CD14-positive monocyte (primary cell): ENCODE results near the gene MSL1. TPM values are rescaled to one million over a fixed set of nuclear protein-coding genes. Genes with fewer than 3 reads are reported as not detected.

Source experiments
- DNase-seq, 3 donors: peaks; one replicate each; pipeline ENCODE4 v3.0.0-alpha.2; 2011 to 2022
- H2AFZ ChIP-seq: 2 replicates; pipeline ENCODE4 v1.6.0; 2012; ENCODE audit warnings: mild to moderate bottlenecking, low read depth, low read length, inconsistent platforms; ENCODE audit not compliant: insufficient read depth, poor library complexity, severe bottlenecking
- H3K27ac ChIP-seq, 2 donors: 1 replicate in 1 of 2; 2 replicates in 1 of 2; pipeline ENCODE4 v1.5.1; 2012 to 2013; ENCODE audit warnings: low read length in 2 of 2, control low read depth in 1 of 2, inconsistent platforms in 1 of 2, low read depth in 1 of 2, mild to moderate bottlenecking in 1 of 2
- H3K27me3 ChIP-seq, 2 donors: one replicate each; pipeline versions ENCODE4 v1.6.0 to v1.6.1; 2011 to 2013; ENCODE audit warnings: low read length in 2 of 2; ENCODE audit not compliant: control insufficient read depth in 2 of 2, insufficient read depth in 2 of 2
- H3K36me3 ChIP-seq, 2 donors: replicated peaks in 1 of 2; 1 replicate in 1 of 2; 2 replicates in 1 of 2; pipeline versions ENCODE4 v1.5.1 to v1.6.1; 2012 to 2013; ENCODE audit warnings: low read length in 2 of 2, control low read depth in 1 of 2, inconsistent platforms in 1 of 2, mild to moderate bottlenecking in 1 of 2; ENCODE audit not compliant: insufficient read depth in 2 of 2, control insufficient read depth in 1 of 2
- H3K4me1 ChIP-seq, 2 donors: 1 replicate in 1 of 2; 2 replicates in 1 of 2; pipeline versions ENCODE4 v1.5.1 to v1.6.1; 2012 to 2013; ENCODE audit warnings: low read length in 2 of 2, control low read depth in 1 of 2, inconsistent platforms in 1 of 2, mild to moderate bottlenecking in 1 of 2, moderate library complexity in 1 of 2; ENCODE audit not compliant: insufficient read depth in 2 of 2, control insufficient read depth in 1 of 2
- H3K4me2 ChIP-seq: replicated peaks from 2 replicates; pipeline ENCODE3; 2012; ENCODE audit warnings: low read length, moderate library complexity, mild to moderate bottlenecking; ENCODE audit not compliant: poor library complexity, severe bottlenecking; ENCODE audit errors: extremely low read depth
- H3K4me3 ChIP-seq, 3 experiments: fragments of 200-600 bp in 1 of 3; sonication (generic) in 1 of 3; replicated peaks in 1 of 3; 1 replicate in 2 of 3; 2 replicates in 1 of 3; pipeline ENCODE4 v1.5.1; 2011 to 2013; ENCODE audit warnings: low read length in 3 of 3, mild to moderate bottlenecking in 3 of 3, control low read depth in 2 of 3, low read depth in 2 of 3, inconsistent platforms in 1 of 3, moderate library complexity in 1 of 3
- H3K79me2 ChIP-seq: 2 replicates; pipeline ENCODE4 v1.6.0; 2012; ENCODE audit warnings: mild to moderate bottlenecking, control low read depth, inconsistent platforms, low read length, moderate library complexity; ENCODE audit not compliant: insufficient read depth
- H3K9ac ChIP-seq: 2 replicates; pipeline ENCODE4 v1.6.0; 2017; ENCODE audit warnings: low read length, mild to moderate bottlenecking; ENCODE audit not compliant: insufficient read depth, poor library complexity, severe bottlenecking
- H3K9me3 ChIP-seq, 2 donors: replicated peaks in 1 of 2; 1 replicate in 1 of 2; 2 replicates in 1 of 2; pipeline versions ENCODE4 v1.5.1 to v1.6.1; 2012 to 2013; ENCODE audit warnings: low read length in 2 of 2, control low read depth in 1 of 2; ENCODE audit not compliant: control insufficient read depth in 1 of 2, insufficient read depth in 1 of 2
- H4K20me1 ChIP-seq: 2 replicates; pipeline ENCODE4 v1.6.0; 2012; ENCODE audit warnings: mild to moderate bottlenecking, low read length, control low read depth, moderate library complexity; ENCODE audit not compliant: insufficient read depth
- H3K27ac Mint-ChIP-seq, 7 donors: one replicate each; pipeline ENCODE4 v1.8.0; 2020; ENCODE audit warnings: mild to moderate bottlenecking in 7 of 7, mixed read lengths in 7 of 7, moderate library complexity in 6 of 7, inconsistent platforms in 2 of 7
- H3K27me3 Mint-ChIP-seq, 3 donors: one replicate each; pipeline ENCODE4 v1.8.0; 2021 to 2022; ENCODE audit warnings: low read depth in 3 of 3, mild to moderate bottlenecking in 3 of 3, mixed read lengths in 3 of 3, moderate library complexity in 3 of 3, inconsistent platforms in 1 of 3
- H3K36me3 Mint-ChIP-seq, 2 donors: one replicate each; pipeline ENCODE4 v1.8.0; 2020; ENCODE audit warnings: mixed read lengths in 2 of 2, inconsistent platforms in 1 of 2, mild to moderate bottlenecking in 1 of 2
- H3K4me1 Mint-ChIP-seq: one replicate; pipeline ENCODE4 v1.8.0; 2020; ENCODE audit warnings: mild to moderate bottlenecking, mixed read lengths
- H3K4me3 Mint-ChIP-seq, 2 donors: one replicate each; pipeline ENCODE4 v1.8.0; 2020; ENCODE audit warnings: mild to moderate bottlenecking in 2 of 2, mixed read lengths in 2 of 2, moderate library complexity in 1 of 2
- H3K9me3 Mint-ChIP-seq, 7 donors: one replicate each; pipeline ENCODE4 v1.8.0; 2020 to 2022; ENCODE audit warnings: mixed read lengths in 7 of 7, mild to moderate bottlenecking in 6 of 7, moderate library complexity in 6 of 7, inconsistent platforms in 2 of 7
- WGBS: methylation state at CpG from one replicate; pipeline ENCODE4 v1.1.5; 2013; ENCODE audit warnings: missing lambda C conversion rate; ENCODE audit not compliant: insufficient coverage; 5-methylcytosine and 5-hydroxymethylcytosine counted together
- intact Hi-C, 2 donors: fragments of 100-400 bp; cut with micrococcal nuclease; formaldehyde crosslinking; loops; one replicate each; pipeline versions ENCODE4 v1.15.0 to v1.15.1; 2023
- polyA plus RNA-seq, 3 donors: library from polyadenylated mRNA; depleted of rRNA in 1 of 3; unstranded in 2 of 3; stranded (reverse) in 1 of 3; fragments of 300-500 nt in 2 of 3; fragments of >200 nt in 1 of 3; fragmentation: Illumina TruSeq in 2 of 3; gene quantifications; 1 replicate in 2 of 3; 2 replicates in 1 of 3; pipeline ENCODE4 v1.2.3, GENCODE V29; 2012 to 2021
- TF ChIP-seq, protein P1 (sequence below): fragments of 200-600 bp; IDR thresholded peaks from one replicate; pipeline ENCODE4 v1.8.0; 2022; ENCODE audit warnings: antibody characterized with exemption, mild to moderate bottlenecking

Gene MSL1
- polyA plus RNA-seq, 3 donors = 10.0 to 89.2 (median 11.4) TPM

DNA sequence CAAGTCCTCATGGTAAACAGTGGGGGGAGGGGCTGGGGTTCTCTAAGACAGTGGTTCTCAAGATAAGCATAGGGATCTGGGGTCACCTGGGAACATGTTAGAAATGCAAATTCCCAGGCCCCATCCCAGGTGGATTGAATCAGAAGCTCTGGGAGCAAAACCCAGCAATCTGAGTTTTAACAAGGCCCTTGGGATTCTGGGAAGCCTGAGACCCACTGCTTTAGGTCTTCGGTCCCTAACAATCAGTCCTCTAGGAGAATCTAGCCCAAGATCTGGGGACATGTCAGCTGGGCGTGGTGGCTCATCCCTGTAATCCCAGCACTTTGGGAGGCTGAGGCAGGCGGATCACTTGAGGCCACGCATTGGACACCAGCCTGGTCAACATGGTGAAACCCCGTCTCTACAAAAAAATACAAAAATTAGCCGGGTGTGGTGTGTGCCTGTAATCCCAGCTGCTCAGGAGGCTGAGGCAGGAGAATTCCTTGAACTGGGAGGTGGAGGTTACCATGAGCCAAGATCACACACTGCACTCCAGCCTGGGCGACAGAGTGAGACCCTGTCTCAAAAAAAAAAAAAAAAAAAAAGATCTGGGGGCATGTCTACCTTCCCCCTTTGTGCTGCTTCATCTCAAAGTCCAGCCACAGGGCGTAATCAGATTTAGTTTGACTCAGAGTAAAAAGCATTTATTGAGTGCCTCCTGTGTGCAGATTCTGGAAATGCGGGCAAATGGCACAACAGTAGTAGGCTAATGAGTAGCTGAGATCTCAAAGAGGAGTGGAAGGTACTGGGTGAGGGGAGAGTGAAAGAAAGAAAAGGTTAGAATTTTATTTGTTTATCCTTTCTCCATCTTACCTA lies 12.6 kb upstream of the MSL1 start:
- Mint-ChIP-seq H3K27ac (peak overlapping the region; percentile 94 to 97 (median 96)), H3K27me3 (peaks cover 0 to 9% (median 0%) of the 10 kb centered on the region in 3 donors), H3K9me3 (peaks cover 0 to 3% (median 0%) of the 10 kb centered on the region in 7 donors), H3K36me3 (no peaks in the 10 kb centered on the region), H3K4me3 (no peak overlapping the region), H3K4me1 (peaks cover 91% of the 10 kb centered on the region)
- Histone ChIP-seq H3K79me2 (no peaks in the 10 kb centered on the region), H3K27me3 (no peaks in the 10 kb centered on the region), H3K9ac (no peak overlapping the region), H3K36me3 (no peaks in the 10 kb centered on the region), H2AFZ (no peak overlapping the region), H3K4me2 (no peak overlapping the region), H3K4me1 (peaks cover 64 to 75% of the 10 kb centered on the region in 2 donors), H3K9me3 (no peaks in the 10 kb centered on the region), H3K4me3 (no peak overlapping the region), H3K27ac (peak overlapping the region; percentile 79 to 92), H4K20me1 (no peaks in the 10 kb centered on the region)
- intact Hi-C loops = loop anchor here in 1 of 2 donors (1.0 kb wide), 1 partner anchor 10 kb away; no protein-coding TSS in a partner anchor
- WGBS = 100% methylated on average over 4 of the region's 9 CpGs
- peak in 1 of 3 donors; percentile 47 for DNase-seq
- TF ChIP-seq, protein P1, sequence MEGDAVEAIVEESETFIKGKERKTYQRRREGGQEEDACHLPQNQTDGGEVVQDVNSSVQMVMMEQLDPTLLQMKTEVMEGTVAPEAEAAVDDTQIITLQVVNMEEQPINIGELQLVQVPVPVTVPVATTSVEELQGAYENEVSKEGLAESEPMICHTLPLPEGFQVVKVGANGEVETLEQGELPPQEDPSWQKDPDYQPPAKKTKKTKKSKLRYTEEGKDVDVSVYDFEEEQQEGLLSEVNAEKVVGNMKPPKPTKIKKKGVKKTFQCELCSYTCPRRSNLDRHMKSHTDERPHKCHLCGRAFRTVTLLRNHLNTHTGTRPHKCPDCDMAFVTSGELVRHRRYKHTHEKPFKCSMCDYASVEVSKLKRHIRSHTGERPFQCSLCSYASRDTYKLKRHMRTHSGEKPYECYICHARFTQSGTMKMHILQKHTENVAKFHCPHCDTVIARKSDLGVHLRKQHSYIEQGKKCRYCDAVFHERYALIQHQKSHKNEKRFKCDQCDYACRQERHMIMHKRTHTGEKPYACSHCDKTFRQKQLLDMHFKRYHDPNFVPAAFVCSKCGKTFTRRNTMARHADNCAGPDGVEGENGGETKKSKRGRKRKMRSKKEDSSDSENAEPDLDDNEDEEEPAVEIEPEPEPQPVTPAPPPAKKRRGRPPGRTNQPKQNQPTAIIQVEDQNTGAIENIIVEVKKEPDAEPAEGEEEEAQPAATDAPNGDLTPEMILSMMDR = peak; percentile 39

DNA sequence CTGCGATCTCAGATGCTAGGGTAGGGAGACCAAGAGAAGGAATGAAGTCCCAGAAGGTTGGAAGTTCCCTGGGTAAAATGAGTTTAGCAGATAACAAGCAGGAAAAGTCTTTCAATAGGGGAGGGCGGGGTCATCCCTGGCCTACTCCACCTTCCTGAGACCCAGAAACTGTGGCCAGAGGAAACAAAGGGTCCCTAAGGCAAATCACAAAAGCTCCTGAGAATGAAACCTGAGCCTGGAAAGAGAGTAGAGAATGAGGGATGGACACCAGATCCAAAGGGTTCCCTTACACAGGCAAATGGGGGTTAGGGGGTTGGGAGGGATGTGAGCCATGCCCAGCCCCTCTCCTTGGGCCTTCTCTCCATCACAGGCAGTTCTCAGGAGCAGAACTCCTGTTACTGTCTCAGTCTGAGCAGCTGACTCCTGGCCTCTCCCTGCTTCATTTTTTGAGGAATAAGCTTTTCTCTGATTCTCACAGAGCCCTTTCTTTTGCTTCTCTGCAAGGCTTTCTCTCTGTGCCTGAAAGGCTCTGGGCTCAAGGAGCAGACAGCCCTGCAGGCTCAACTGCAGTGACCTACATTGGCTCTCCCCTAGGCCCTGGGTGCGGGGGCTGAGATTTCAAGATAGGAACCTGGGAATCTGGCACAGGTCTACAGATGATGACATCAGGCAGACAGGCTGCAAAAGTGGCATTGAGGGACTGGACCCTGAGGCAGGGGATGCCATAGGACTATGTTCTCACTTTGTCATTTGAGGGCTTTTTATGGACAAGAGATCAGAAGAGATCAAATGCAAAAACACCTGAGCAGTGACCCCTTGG lies 11.5 kb upstream of the MSL1 start:
- peaks cover 83% of the 10 kb centered on the region for H3K4me1 Mint-ChIP-seq
- Histone ChIP-seq H3K27ac (no peak overlapping the region), H3K9ac (no peak overlapping the region), H2AFZ (no peak overlapping the region), H3K4me1 (peaks cover 64 to 75% of the 10 kb centered on the region in 2 donors), H4K20me1 (no peaks in the 10 kb centered on the region), H3K4me2 (no peak overlapping the region), H3K4me3 (no peak overlapping the region), H3K36me3 (no peaks in the 10 kb centered on the region), H3K79me2 (no peaks in the 10 kb centered on the region), H3K9me3 (no peaks in the 10 kb centered on the region), H3K27me3 (no peaks in the 10 kb centered on the region)
- intact Hi-C loops = loop anchor here (2.0 to 10.0 kb wide), 3 partner anchors 47 to 175 kb away; partner anchors contain the start of genes THRA (in 2 of the 2) and CDC6 (in 1 of the 2)
- no peak overlapping the region for H3K4me3 Mint-ChIP-seq
- TF ChIP-seq, protein P1 = no peak
- 82% methylated on average over 1 of the region's 3 CpGs for WGBS
- peak overlapping the region in 3 of 7 donors; percentile 12 to 80 (median 57) for H3K27ac Mint-ChIP-seq
- no peak for DNase-seq
- H3K27me3 Mint-ChIP-seq = peaks cover 0 to 9% (median 0%) of the 10 kb centered on the region in 3 donors
- H3K9me3 Mint-ChIP-seq = peaks cover 0 to 3% (median 0%) of the 10 kb centered on the region in 7 donors
- no peaks in the 10 kb centered on the region for H3K36me3 Mint-ChIP-seq
